WTC11 (cell line): ENCODE results near the gene ACBD4. TPM values are rescaled to one million over a fixed set of nuclear protein-coding genes. Genes with fewer than 3 reads are reported as not detected.

ENCODE experiments used
- ATAC-seq: fragments of 200-7000 bp; cut with Tn5 transposase; 2 replicates; pipeline ENCODE4 v1.10.0; 2021; ENCODE audit warnings: mild to moderate bottlenecking, moderate library complexity
- CTCF ChIA-PET: fragments of 300-600 bp; sonication (Branson Sonifier 250); formaldehyde crosslinking; loops from one replicate; lab custom pipeline; 2021; ENCODE audit warnings: antibody characterized with exemption; lab: Charles Lee
- POLR2A ChIA-PET: fragments of 350-600 bp; sonication (Branson Sonifier 250); formaldehyde crosslinking; loops from one replicate; lab custom pipeline; 2021; ENCODE audit warnings: antibody characterized with exemption; lab: Charles Lee
- DNase-seq: peaks from one replicate; pipeline ENCODE4 v3.0.0; 2021; ENCODE audit warnings: low spot score
- H3K27ac Mint-ChIP-seq: 2 replicates; pipeline ENCODE4 v1.8.0; 2021; ENCODE audit warnings: mixed read lengths
- H3K27me3 Mint-ChIP-seq: 2 replicates; pipeline ENCODE4 v1.8.0; 2021; ENCODE audit warnings: low read depth, mild to moderate bottlenecking, moderate library complexity, mixed read lengths
- H3K36me3 Mint-ChIP-seq: 2 replicates; pipeline ENCODE4 v1.8.0; 2021; ENCODE audit warnings: mixed read lengths
- H3K4me1 Mint-ChIP-seq: 2 replicates; pipeline ENCODE4 v1.8.0; 2022; ENCODE audit warnings: mixed read lengths
- H3K4me3 Mint-ChIP-seq: 2 replicates; pipeline ENCODE4 v1.8.0; 2021; ENCODE audit warnings: mild to moderate bottlenecking, moderate library complexity, mixed read lengths
- H3K9me3 Mint-ChIP-seq: 2 replicates; pipeline ENCODE4 v1.8.0; 2021; ENCODE audit warnings: mixed read lengths
- ATF1 ChIP-seq: sonication (generic); formaldehyde crosslinking; IDR thresholded peaks from 2 replicates; pipeline ENCODE4 v1.8.1; 2023; ENCODE audit warnings: mild to moderate bottlenecking, moderate library complexity, missing genetic modification reagents
- ETV6 ChIP-seq: sonication (generic); formaldehyde crosslinking; IDR thresholded peaks from 2 replicates; pipeline ENCODE4 v1.8.1; 2022; ENCODE audit warnings: mild to moderate bottlenecking, missing genetic modification reagents
- FOXP1 ChIP-seq: sonication (generic); formaldehyde crosslinking; IDR thresholded peaks from 2 replicates; pipeline ENCODE4 v1.8.0; 2022; ENCODE audit warnings: missing genetic modification reagents, mild to moderate bottlenecking, moderate library complexity, borderline replicate concordance
- GABPB1 ChIP-seq: sonication (generic); formaldehyde crosslinking; IDR thresholded peaks from 2 replicates; pipeline ENCODE4 v1.8.1; 2023; ENCODE audit warnings: mild to moderate bottlenecking, missing genetic modification reagents
- KAT7 ChIP-seq: sonication (generic); formaldehyde crosslinking; IDR thresholded peaks from 2 replicates; pipeline ENCODE4 v1.8.1; 2023; ENCODE audit warnings: missing genetic modification reagents, mild to moderate bottlenecking, borderline replicate concordance
- NFE2L1 ChIP-seq: sonication (generic); formaldehyde crosslinking; IDR thresholded peaks from 2 replicates; pipeline ENCODE4 v1.8.1; 2023; ENCODE audit warnings: missing genetic modification reagents
- NR3C1 ChIP-seq: sonication (generic); formaldehyde crosslinking; conservative IDR thresholded peaks from 2 replicates; pipeline ENCODE4 v1.8.1; 2023; ENCODE audit warnings: low read depth, mild to moderate bottlenecking, missing genetic modification reagents
- SOX15 ChIP-seq: fragments of 250-450 bp; sonication (Bioruptor Pico); IDR thresholded peaks from 2 replicates; pipeline ENCODE4 v1.9.0; 2021; ENCODE audit warnings: mild to moderate bottlenecking
- SP1 ChIP-seq: sonication (generic); formaldehyde crosslinking; conservative IDR thresholded peaks from 2 replicates; pipeline ENCODE4 v1.8.1; 2022; ENCODE audit warnings: missing genetic modification reagents
- TEAD1 ChIP-seq: sonication (generic); formaldehyde crosslinking; IDR thresholded peaks from 2 replicates; pipeline ENCODE4 v1.8.0; 2022; ENCODE audit warnings: mild to moderate bottlenecking, missing genetic modification reagents
- TEAD4 ChIP-seq: sonication (generic); formaldehyde crosslinking; IDR thresholded peaks from 2 replicates; pipeline ENCODE4 v1.8.0; 2022; ENCODE audit warnings: mild to moderate bottlenecking, missing genetic modification reagents
- USF1 ChIP-seq: sonication (generic); formaldehyde crosslinking; IDR thresholded peaks from 2 replicates; pipeline ENCODE4 v1.8.0; 2022; ENCODE audit warnings: mild to moderate bottlenecking, missing genetic modification reagents
- ZNF121 ChIP-seq: sonication (generic); formaldehyde crosslinking; IDR thresholded peaks from 2 replicates; pipeline ENCODE4 v1.8.0; 2023; ENCODE audit warnings: missing genetic modification reagents
- ZNF138 ChIP-seq: sonication (generic); formaldehyde crosslinking; conservative IDR thresholded peaks from 2 replicates; pipeline ENCODE4 v1.8.1; 2022; ENCODE audit warnings: mild to moderate bottlenecking, moderate library complexity, missing genetic modification reagents
- ZNF317 ChIP-seq: sonication (generic); formaldehyde crosslinking; IDR thresholded peaks from 2 replicates; pipeline ENCODE4 v1.8.1; 2023; ENCODE audit warnings: low read depth, mild to moderate bottlenecking, moderate library complexity, missing genetic modification reagents, borderline replicate concordance
- total RNA-seq: library from RNA; stranded (reverse); gene quantifications from 3 replicates; pipeline ENCODE4 v1.2.3, GENCODE V29; 2021
- TF ChIP-seq, protein P1 (sequence below): sonication (generic); formaldehyde crosslinking; IDR thresholded peaks from 2 replicates; pipeline ENCODE4 v1.8.0; 2023; ENCODE audit warnings: mild to moderate bottlenecking, missing genetic modification reagents
- TF ChIP-seq, protein P2 (sequence below): sonication (generic); formaldehyde crosslinking; IDR thresholded peaks from 2 replicates; pipeline ENCODE4 v1.8.0; 2022; ENCODE audit warnings: mild to moderate bottlenecking, missing genetic modification reagents
- TF ChIP-seq, protein P3 (sequence below): sonication (generic); formaldehyde crosslinking; IDR thresholded peaks from 2 replicates; pipeline ENCODE4 v1.8.0; 2023; ENCODE audit warnings: missing genetic modification reagents, mild to moderate bottlenecking, borderline replicate concordance
- TF ChIP-seq, protein P4 (sequence below): sonication (generic); formaldehyde crosslinking; IDR thresholded peaks from 2 replicates; pipeline ENCODE4 v1.8.0; 2022; ENCODE audit warnings: mild to moderate bottlenecking, missing genetic modification reagents
- TF ChIP-seq, protein P5 (sequence below): sonication (generic); formaldehyde crosslinking; IDR thresholded peaks from 2 replicates; pipeline ENCODE4 v1.8.1; 2023; ENCODE audit warnings: mild to moderate bottlenecking, missing genetic modification reagents

Gene ACBD4
- total RNA-seq, 1 experiment from 2014 or later, result 12.7 TPM

GRCh38 chr17:45149037-45149668 lies 13.7 kb downstream of the ACBD4 start (continued):
- TF ChIP-seq NR3C1 (CRISPR knock-in tag) (no peak), TEAD4 (CRISPR knock-in tag) (peak; percentile 18; the same call in 1 of the 2 replicates), TEAD1 (0 out of 2 replicates have a peak, but pooled peaks have one; percentile 26), SP1 (peak; percentile 35; the same call in 1 of the 2 replicates), USF1 (CRISPR knock-in tag) (0 out of 2 replicates have a peak, but pooled peaks have one; percentile 4), ZNF121 (CRISPR knock-in tag) (no peak), ETV6 (CRISPR knock-in tag) (no peak), SOX15 (CRISPR knock-in tag) (no peak), GABPB1 (CRISPR knock-in tag) (peak; percentile 65; the same call in 1 of the 2 replicates), KAT7 (CRISPR knock-in tag) (0 out of 2 replicates have a peak, but pooled peaks have one; percentile 67)
- TF ChIP-seq, protein P1, sequence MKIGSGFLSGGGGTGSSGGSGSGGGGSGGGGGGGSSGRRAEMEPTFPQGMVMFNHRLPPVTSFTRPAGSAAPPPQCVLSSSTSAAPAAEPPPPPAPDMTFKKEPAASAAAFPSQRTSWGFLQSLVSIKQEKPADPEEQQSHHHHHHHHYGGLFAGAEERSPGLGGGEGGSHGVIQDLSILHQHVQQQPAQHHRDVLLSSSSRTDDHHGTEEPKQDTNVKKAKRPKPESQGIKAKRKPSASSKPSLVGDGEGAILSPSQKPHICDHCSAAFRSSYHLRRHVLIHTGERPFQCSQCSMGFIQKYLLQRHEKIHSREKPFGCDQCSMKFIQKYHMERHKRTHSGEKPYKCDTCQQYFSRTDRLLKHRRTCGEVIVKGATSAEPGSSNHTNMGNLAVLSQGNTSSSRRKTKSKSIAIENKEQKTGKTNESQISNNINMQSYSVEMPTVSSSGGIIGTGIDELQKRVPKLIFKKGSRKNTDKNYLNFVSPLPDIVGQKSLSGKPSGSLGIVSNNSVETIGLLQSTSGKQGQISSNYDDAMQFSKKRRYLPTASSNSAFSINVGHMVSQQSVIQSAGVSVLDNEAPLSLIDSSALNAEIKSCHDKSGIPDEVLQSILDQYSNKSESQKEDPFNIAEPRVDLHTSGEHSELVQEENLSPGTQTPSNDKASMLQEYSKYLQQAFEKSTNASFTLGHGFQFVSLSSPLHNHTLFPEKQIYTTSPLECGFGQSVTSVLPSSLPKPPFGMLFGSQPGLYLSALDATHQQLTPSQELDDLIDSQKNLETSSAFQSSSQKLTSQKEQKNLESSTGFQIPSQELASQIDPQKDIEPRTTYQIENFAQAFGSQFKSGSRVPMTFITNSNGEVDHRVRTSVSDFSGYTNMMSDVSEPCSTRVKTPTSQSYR (CRISPR knock-in tag), result peak; percentile 58; the same call in 1 of the 2 replicates
- TF ChIP-seq, protein P2, sequence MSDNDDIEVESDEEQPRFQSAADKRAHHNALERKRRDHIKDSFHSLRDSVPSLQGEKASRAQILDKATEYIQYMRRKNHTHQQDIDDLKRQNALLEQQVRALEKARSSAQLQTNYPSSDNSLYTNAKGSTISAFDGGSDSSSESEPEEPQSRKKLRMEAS (CRISPR knock-in tag), result 0 out of 2 replicates have a peak, but pooled peaks have one; percentile 15
- TF ChIP-seq, protein P3, sequence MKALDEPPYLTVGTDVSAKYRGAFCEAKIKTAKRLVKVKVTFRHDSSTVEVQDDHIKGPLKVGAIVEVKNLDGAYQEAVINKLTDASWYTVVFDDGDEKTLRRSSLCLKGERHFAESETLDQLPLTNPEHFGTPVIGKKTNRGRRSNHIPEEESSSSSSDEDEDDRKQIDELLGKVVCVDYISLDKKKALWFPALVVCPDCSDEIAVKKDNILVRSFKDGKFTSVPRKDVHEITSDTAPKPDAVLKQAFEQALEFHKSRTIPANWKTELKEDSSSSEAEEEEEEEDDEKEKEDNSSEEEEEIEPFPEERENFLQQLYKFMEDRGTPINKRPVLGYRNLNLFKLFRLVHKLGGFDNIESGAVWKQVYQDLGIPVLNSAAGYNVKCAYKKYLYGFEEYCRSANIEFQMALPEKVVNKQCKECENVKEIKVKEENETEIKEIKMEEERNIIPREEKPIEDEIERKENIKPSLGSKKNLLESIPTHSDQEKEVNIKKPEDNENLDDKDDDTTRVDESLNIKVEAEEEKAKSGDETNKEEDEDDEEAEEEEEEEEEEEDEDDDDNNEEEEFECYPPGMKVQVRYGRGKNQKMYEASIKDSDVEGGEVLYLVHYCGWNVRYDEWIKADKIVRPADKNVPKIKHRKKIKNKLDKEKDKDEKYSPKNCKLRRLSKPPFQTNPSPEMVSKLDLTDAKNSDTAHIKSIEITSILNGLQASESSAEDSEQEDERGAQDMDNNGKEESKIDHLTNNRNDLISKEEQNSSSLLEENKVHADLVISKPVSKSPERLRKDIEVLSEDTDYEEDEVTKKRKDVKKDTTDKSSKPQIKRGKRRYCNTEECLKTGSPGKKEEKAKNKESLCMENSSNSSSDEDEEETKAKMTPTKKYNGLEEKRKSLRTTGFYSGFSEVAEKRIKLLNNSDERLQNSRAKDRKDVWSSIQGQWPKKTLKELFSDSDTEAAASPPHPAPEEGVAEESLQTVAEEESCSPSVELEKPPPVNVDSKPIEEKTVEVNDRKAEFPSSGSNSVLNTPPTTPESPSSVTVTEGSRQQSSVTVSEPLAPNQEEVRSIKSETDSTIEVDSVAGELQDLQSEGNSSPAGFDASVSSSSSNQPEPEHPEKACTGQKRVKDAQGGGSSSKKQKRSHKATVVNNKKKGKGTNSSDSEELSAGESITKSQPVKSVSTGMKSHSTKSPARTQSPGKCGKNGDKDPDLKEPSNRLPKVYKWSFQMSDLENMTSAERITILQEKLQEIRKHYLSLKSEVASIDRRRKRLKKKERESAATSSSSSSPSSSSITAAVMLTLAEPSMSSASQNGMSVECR (CRISPR knock-in tag), result peak; percentile 53; the same call in 1 of the 2 replicates

DNA sequence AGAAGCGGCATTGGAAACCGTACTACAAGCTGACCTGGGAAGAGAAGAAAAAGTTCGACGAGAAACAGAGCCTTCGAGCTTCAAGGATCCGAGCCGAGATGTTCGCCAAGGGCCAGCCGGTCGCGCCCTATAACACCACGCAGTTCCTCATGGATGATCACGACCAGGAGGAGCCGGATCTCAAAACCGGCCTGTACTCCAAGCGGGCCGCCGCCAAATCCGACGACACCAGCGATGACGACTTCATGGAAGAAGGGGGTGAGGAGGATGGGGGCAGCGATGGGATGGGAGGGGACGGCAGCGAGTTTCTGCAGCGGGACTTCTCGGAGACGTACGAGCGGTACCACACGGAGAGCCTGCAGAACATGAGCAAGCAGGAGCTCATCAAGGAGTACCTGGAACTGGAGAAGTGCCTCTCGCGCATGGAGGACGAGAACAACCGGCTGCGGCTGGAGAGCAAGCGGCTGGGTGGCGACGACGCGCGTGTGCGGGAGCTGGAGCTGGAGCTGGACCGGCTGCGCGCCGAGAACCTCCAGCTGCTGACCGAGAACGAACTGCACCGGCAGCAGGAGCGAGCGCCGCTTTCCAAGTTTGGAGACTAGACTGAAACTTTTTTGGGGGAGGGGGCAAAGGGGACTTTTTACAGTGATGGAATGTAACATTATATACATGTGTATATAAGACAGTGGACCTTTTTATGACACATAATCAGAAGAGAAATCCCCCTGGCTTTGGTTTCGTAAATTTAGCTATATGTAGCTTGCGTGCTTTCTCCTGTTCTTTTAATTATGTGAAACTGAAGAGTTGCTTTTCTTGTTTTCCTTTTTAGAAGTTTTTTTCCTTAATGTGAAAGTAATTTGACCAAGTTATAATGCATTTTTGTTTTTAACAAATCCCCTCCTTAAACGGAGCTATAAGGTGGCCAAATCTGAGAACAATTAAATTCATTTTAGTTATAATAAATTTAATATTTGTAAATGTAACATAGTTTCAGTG lies 14.5 kb downstream of the ACBD4 start:
- DNase-seq (peak; percentile 48), ATAC-seq (no peak)
- Mint-ChIP-seq H3K27me3 (peaks cover 5% of the 10 kb centered on the region; the same call in 1 of the 2 replicates), H3K9me3 (no peaks in the 10 kb centered on the region), H3K36me3 (no peaks in the 10 kb centered on the region; the same call in 1 of the 2 replicates), H3K27ac (peak overlapping the region; percentile 90), H3K4me3 (peak overlapping the region; percentile 98), H3K4me1 (peaks cover 30% of the 10 kb centered on the region)
- CTCF ChIA-PET, result interaction anchor here (0.5 to 16.3 kb wide), 30 partner anchors 10 to 1033 kb away, joined by 3 to 531 read pairs (median 5); partner anchors contain the start of genes ACBD4, FMNL1, HEXIM2 and MAP3K14
- POLR2A ChIA-PET, result interaction anchor here (0.5 to 6.1 kb wide), 15 partner anchors 9 to 396 kb away, joined by 3 to 242 read pairs (median 4); partner anchors contain the start of genes ACBD4 and HEXIM2
- 0 out of 2 replicates have a peak, but pooled peaks have one; percentile 11 for TF ChIP-seq ATF1 (CRISPR knock-in tag)
- no peak for TF ChIP-seq ZNF317 (CRISPR knock-in tag)
- no peak for TF ChIP-seq ZNF138 (CRISPR knock-in tag)
- TF ChIP-seq, protein P4, sequence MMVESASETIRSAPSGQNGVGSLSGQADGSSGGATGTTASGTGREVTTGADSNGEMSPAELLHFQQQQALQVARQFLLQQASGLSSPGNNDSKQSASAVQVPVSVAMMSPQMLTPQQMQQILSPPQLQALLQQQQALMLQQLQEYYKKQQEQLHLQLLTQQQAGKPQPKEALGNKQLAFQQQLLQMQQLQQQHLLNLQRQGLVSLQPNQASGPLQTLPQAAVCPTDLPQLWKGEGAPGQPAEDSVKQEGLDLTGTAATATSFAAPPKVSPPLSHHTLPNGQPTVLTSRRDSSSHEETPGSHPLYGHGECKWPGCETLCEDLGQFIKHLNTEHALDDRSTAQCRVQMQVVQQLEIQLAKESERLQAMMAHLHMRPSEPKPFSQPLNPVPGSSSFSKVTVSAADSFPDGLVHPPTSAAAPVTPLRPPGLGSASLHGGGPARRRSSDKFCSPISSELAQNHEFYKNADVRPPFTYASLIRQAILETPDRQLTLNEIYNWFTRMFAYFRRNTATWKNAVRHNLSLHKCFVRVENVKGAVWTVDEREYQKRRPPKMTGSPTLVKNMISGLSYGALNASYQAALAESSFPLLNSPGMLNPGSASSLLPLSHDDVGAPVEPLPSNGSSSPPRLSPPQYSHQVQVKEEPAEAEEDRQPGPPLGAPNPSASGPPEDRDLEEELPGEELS (CRISPR knock-in tag), result 0 out of 2 replicates have a peak, but pooled peaks have one; percentile 49
- TF ChIP-seq NFE2L1 (CRISPR knock-in tag), result 0 out of 2 replicates have a peak, but pooled peaks have one; percentile 17
- TF ChIP-seq FOXP1 (CRISPR knock-in tag), result 0 out of 2 replicates have a peak, but pooled peaks have one; percentile 32
- TF ChIP-seq, protein P5, sequence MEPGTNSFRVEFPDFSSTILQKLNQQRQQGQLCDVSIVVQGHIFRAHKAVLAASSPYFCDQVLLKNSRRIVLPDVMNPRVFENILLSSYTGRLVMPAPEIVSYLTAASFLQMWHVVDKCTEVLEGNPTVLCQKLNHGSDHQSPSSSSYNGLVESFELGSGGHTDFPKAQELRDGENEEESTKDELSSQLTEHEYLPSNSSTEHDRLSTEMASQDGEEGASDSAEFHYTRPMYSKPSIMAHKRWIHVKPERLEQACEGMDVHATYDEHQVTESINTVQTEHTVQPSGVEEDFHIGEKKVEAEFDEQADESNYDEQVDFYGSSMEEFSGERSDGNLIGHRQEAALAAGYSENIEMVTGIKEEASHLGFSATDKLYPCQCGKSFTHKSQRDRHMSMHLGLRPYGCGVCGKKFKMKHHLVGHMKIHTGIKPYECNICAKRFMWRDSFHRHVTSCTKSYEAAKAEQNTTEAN, result 0 out of 2 replicates have a peak, but pooled peaks have one; percentile 46
